ENCODE data around the gene ERG28.

ERG28 gene

GRCh38 chr14:75643985-75644384 is 16.7 kb downstream of the ERG28 start:
- no peak overlapping the region for H4K5ac ChIP-seq (ENCODE audit: low read length)
- H3K79me2 ChIP-seq (ENCODE audit: control insufficient read depth, insufficient read depth, low read length) = no peaks in the 10 kb centered on the region
- no peak overlapping the region for H3K4ac ChIP-seq (ENCODE audit: low read depth, low read length)
- H3K56ac ChIP-seq (ENCODE audit: low read length) = no peak overlapping the region
- no peak overlapping the region for H3K27ac ChIP-seq (ENCODE audit: low read depth, low read length)
- H2BK5ac ChIP-seq (ENCODE audit: low read length) = no peak overlapping the region
- H4K8ac ChIP-seq (ENCODE audit: low read depth, low read length) = no peak overlapping the region
- H3K27me3 ChIP-seq (ENCODE audit: insufficient read depth, low read length, poor library complexity) = no peaks in the 10 kb centered on the region
- no peak overlapping the region for H3K18ac ChIP-seq (ENCODE audit: low read length)
- WGBS (ENCODE audit: extremely low coverage, insufficient coverage, low lambda C conversion rate) = no CpG with 5 or more reads among the region's 4 CpGs
- H2AK5ac ChIP-seq (ENCODE audit: low read length) = no peak overlapping the region
- no peak overlapping the region for H3K4me2 ChIP-seq (ENCODE audit: low read length)
- no peak for DNase-seq
- H3K23ac ChIP-seq (ENCODE audit: low read length) = no peak overlapping the region
- no peak overlapping the region for H3K9ac ChIP-seq (ENCODE audit: low read length)
- peaks cover 17% of the 10 kb centered on the region for H3K4me1 ChIP-seq (ENCODE audit: control insufficient read depth, low read depth, low read length)
- no peaks in the 10 kb centered on the region for H3K36me3 ChIP-seq (ENCODE audit: control insufficient read depth, insufficient read depth, low read length)
- no peak overlapping the region for H2BK15ac ChIP-seq (replicated peaks; ENCODE audit: low read depth)
- H3K79me1 ChIP-seq (ENCODE audit: low read length) = no peaks in the 10 kb centered on the region
- H2BK120ac ChIP-seq (ENCODE audit: low read depth, low read length) = no peak overlapping the region
- H3K4me3 ChIP-seq (ENCODE audit: low read length) = no peak overlapping the region

- no peak overlapping the region for H4K5ac ChIP-seq (ENCODE audit: low read length)
- H2BK5ac ChIP-seq (ENCODE audit: low read length) = no peak overlapping the region
- no peak overlapping the region for H3K18ac ChIP-seq (ENCODE audit: low read length)
- no peaks in the 10 kb centered on the region for H3K4me1 ChIP-seq (ENCODE audit: control insufficient read depth, low read depth, low read length)
- H3K36me3 ChIP-seq (ENCODE audit: control insufficient read depth, insufficient read depth, low read length) = no peaks in the 10 kb centered on the region
- H3K79me2 ChIP-seq (ENCODE audit: control insufficient read depth, insufficient read depth, low read length) = no peaks in the 10 kb centered on the region
- no peak overlapping the region for H3K4ac ChIP-seq (ENCODE audit: low read depth, low read length)
- H4K8ac ChIP-seq (ENCODE audit: low read depth, low read length) = no peak overlapping the region
- H2BK15ac ChIP-seq (replicated peaks; ENCODE audit: low read depth) = no peak overlapping the region
- no peak overlapping the region for H3K9ac ChIP-seq (ENCODE audit: low read length)
- no peak overlapping the region for H3K27ac ChIP-seq (ENCODE audit: low read depth, low read length)
- no peak overlapping the region for H3K23ac ChIP-seq (ENCODE audit: low read length)
- H3K27me3 ChIP-seq (ENCODE audit: insufficient read depth, low read length, poor library complexity) = no peaks in the 10 kb centered on the region
- no peaks in the 10 kb centered on the region for H3K79me1 ChIP-seq (ENCODE audit: low read length)
- no peak overlapping the region for H3K4me2 ChIP-seq (ENCODE audit: low read length)
- no peak overlapping the region for H3K4me3 ChIP-seq (ENCODE audit: low read length)
- no CpG with 5 or more reads among the region's 3 CpGs for WGBS (ENCODE audit: extremely low coverage, insufficient coverage, low lambda C conversion rate)
- no peak overlapping the region for H2BK120ac ChIP-seq (ENCODE audit: low read depth, low read length)
- DNase-seq = no peak
- no peak overlapping the region for H2AK5ac ChIP-seq (ENCODE audit: low read length)
- H3K56ac ChIP-seq (ENCODE audit: low read length) = no peak overlapping the region
Observed at GRCh38 chr14:75640876-75641275, 19.8 kb downstream of the ERG28 start.

GRCh38 chr14:75636100-75636692 is 24.5 kb downstream of the ERG28 start:
- Histone ChIP-seq H3K36me3 (ENCODE audit: control insufficient read depth, insufficient read depth, low read length) (no peaks in the 10 kb centered on the region), H2BK120ac (ENCODE audit: low read depth, low read length) (no peak overlapping the region), H3K56ac (ENCODE audit: low read length) (peak overlapping the region; percentile 10), H3K79me1 (ENCODE audit: low read length) (no peaks in the 10 kb centered on the region), H3K4ac (ENCODE audit: low read depth, low read length) (no peak overlapping the region), H2BK5ac (ENCODE audit: low read length) (no peak overlapping the region), H3K27me3 (ENCODE audit: insufficient read depth, low read length, poor library complexity) (no peaks in the 10 kb centered on the region), H4K8ac (ENCODE audit: low read depth, low read length) (no peak overlapping the region), H4K5ac (ENCODE audit: low read length) (no peak overlapping the region), H2AK5ac (ENCODE audit: low read length) (no peak overlapping the region), H3K4me2 (ENCODE audit: low read length) (no peak overlapping the region), H3K18ac (ENCODE audit: low read length) (no peak overlapping the region), H3K4me1 (ENCODE audit: control insufficient read depth, low read depth, low read length) (peaks cover 6% of the 10 kb centered on the region), H3K23ac (ENCODE audit: low read length) (no peak overlapping the region), H2BK15ac (replicated peaks; ENCODE audit: low read depth) (no peak overlapping the region), H3K4me3 (ENCODE audit: low read length) (no peak overlapping the region), H3K9ac (ENCODE audit: low read length) (no peak overlapping the region), H3K79me2 (ENCODE audit: control insufficient read depth, insufficient read depth, low read length) (no peaks in the 10 kb centered on the region), H3K27ac (ENCODE audit: low read depth, low read length) (no peak overlapping the region)
- WGBS (ENCODE audit: extremely low coverage, insufficient coverage, low lambda C conversion rate) = no CpG with 5 or more reads among the region's 13 CpGs
- peak; percentile 38 for DNase-seq

DNA sequence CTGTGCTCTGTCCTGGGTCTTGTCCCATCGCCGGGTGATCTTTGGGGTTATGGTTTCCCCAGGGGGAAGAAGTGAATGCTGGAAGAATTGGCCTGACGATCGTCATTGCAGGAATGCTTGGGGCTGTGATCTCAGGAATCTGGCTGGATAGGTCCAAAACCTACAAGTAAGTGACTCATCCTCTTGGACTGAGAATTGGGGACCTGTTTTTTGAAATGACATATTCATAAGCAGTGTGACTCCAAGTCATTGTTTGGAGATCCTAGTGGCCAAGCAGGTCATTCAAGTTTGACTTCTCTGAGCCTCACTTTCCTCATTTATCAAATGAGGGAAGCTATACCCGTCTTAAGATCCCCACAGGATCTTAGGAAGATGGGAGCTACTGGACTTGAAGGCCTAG is 25.8 kb downstream of the ERG28 start:
- Histone ChIP-seq H3K4me3 (ENCODE audit: low read length) (no peak overlapping the region), H3K27ac (ENCODE audit: low read depth, low read length) (no peak overlapping the region), H3K56ac (ENCODE audit: low read length) (no peak overlapping the region), H2BK15ac (replicated peaks; ENCODE audit: low read depth) (no peak overlapping the region), H3K79me2 (ENCODE audit: control insufficient read depth, insufficient read depth, low read length) (no peaks in the 10 kb centered on the region), H3K18ac (ENCODE audit: low read length) (no peak overlapping the region), H3K4ac (ENCODE audit: low read depth, low read length) (no peak overlapping the region), H4K5ac (ENCODE audit: low read length) (no peak overlapping the region), H3K36me3 (ENCODE audit: control insufficient read depth, insufficient read depth, low read length) (no peaks in the 10 kb centered on the region), H4K8ac (ENCODE audit: low read depth, low read length) (no peak overlapping the region), H3K23ac (ENCODE audit: low read length) (no peak overlapping the region), H3K9ac (ENCODE audit: low read length) (no peak overlapping the region), H3K27me3 (ENCODE audit: insufficient read depth, low read length, poor library complexity) (no peaks in the 10 kb centered on the region), H2BK5ac (ENCODE audit: low read length) (no peak overlapping the region), H3K79me1 (ENCODE audit: low read length) (no peaks in the 10 kb centered on the region), H3K4me2 (ENCODE audit: low read length) (no peak overlapping the region), H3K4me1 (ENCODE audit: control insufficient read depth, low read depth, low read length) (peaks cover 8% of the 10 kb centered on the region), H2AK5ac (ENCODE audit: low read length) (no peak overlapping the region), H2BK120ac (ENCODE audit: low read depth, low read length) (no peak overlapping the region)
- no CpG with 5 or more reads among the region's 5 CpGs for WGBS (ENCODE audit: extremely low coverage, insufficient coverage, low lambda C conversion rate)
- peak; percentile 39 for DNase-seq

- H3K27me3 ChIP-seq (ENCODE audit: insufficient read depth, low read length, poor library complexity) = no peaks in the 10 kb centered on the region
- H3K4me1 ChIP-seq (ENCODE audit: control insufficient read depth, low read depth, low read length) = peaks cover 8% of the 10 kb centered on the region
- peak overlapping the region; percentile 19 for H3K56ac ChIP-seq (ENCODE audit: low read length)
- H3K9ac ChIP-seq (ENCODE audit: low read length) = no peak overlapping the region
- H3K23ac ChIP-seq (ENCODE audit: low read length) = no peak overlapping the region
- no peak overlapping the region for H4K5ac ChIP-seq (ENCODE audit: low read length)
- no peaks in the 10 kb centered on the region for H3K79me2 ChIP-seq (ENCODE audit: control insufficient read depth, insufficient read depth, low read length)
- no CpG with 5 or more reads among the region's 5 CpGs for WGBS (ENCODE audit: extremely low coverage, insufficient coverage, low lambda C conversion rate)
- DNase-seq = peak; percentile 77
- no peak overlapping the region for H4K8ac ChIP-seq (ENCODE audit: low read depth, low read length)
- no peak overlapping the region for H2BK15ac ChIP-seq (replicated peaks; ENCODE audit: low read depth)
- H2AK5ac ChIP-seq (ENCODE audit: low read length) = no peak overlapping the region
- H2BK5ac ChIP-seq (ENCODE audit: low read length) = no peak overlapping the region
- H3K18ac ChIP-seq (ENCODE audit: low read length) = no peak overlapping the region
- H3K36me3 ChIP-seq (ENCODE audit: control insufficient read depth, insufficient read depth, low read length) = no peaks in the 10 kb centered on the region
- no peak overlapping the region for H2BK120ac ChIP-seq (ENCODE audit: low read depth, low read length)
- peak overlapping the region; percentile 28 for H3K27ac ChIP-seq (ENCODE audit: low read depth, low read length)
- no peaks in the 10 kb centered on the region for H3K79me1 ChIP-seq (ENCODE audit: low read length)
- H3K4me3 ChIP-seq (ENCODE audit: low read length) = no peak overlapping the region
- no peak overlapping the region for H3K4ac ChIP-seq (ENCODE audit: low read depth, low read length)
- no peak overlapping the region for H3K4me2 ChIP-seq (ENCODE audit: low read length)
Observed at GRCh38 chr14:75631453-75631831, 29.2 kb downstream of the ERG28 start.

All from mesendoderm (in vitro differentiated cells).